Measurements from ENCODE around the gene RGSL1. TPM values are rescaled to one million over a fixed set of nuclear protein-coding genes. Genes with fewer than 3 reads are reported as not detected.

The RGSL1 gene
- polyA plus RNA-seq, 3 donors: not detected

GRCh38 chr1:182485861-182486260 lies 35.9 kb downstream of the RGSL1 start:
- no peaks in the 10 kb centered on the region for H3K79me2 ChIP-seq (ENCODE audit: insufficient read depth, low read length)
- no peak for TF ChIP-seq CTCF (IDR thresholded peaks at IDR 0.05)
- H3K9me3 ChIP-seq (replicated peaks in 1 of 2; ENCODE audit: control insufficient read depth in 1 of 2, insufficient read depth in 1 of 2, low read length in 2 of 2): peaks cover 0 to 4% of the 10 kb centered on the region in 2 donors
- H2AFZ ChIP-seq (ENCODE audit: insufficient read depth, low read depth, low read length, poor library complexity, severe bottlenecking): no peak overlapping the region
- no peaks in the 10 kb centered on the region for H3K36me3 ChIP-seq (replicated peaks in 1 of 2; ENCODE audit: control insufficient read depth in 1 of 2, insufficient read depth in 2 of 2, low read length in 2 of 2)
- Mint-ChIP-seq H3K27ac (no peak overlapping the region), H3K4me3 (no peak overlapping the region), H3K36me3 (no peaks in the 10 kb centered on the region), H3K27me3 (ENCODE audit: low read depth in 3 of 3) (peaks cover 0 to 2% (median 1%) of the 10 kb centered on the region in 3 donors), H3K9me3 (peaks cover 0 to 4% (median 2%) of the 10 kb centered on the region in 7 donors), H3K4me1 (peaks cover 19% of the 10 kb centered on the region)
- H3K9ac ChIP-seq (ENCODE audit: insufficient read depth, low read length, poor library complexity, severe bottlenecking): no peak overlapping the region
- H3K27me3 ChIP-seq (ENCODE audit: control insufficient read depth in 2 of 2, insufficient read depth in 2 of 2, low read length in 2 of 2): no peaks in the 10 kb centered on the region
- intact Hi-C loops (cut with micrococcal nuclease): no loop called here
- no peak overlapping the region for H3K4me2 ChIP-seq (replicated peaks; ENCODE audit: extremely low read depth, low read length, poor library complexity, severe bottlenecking)
- H3K4me1 ChIP-seq (ENCODE audit: control insufficient read depth in 1 of 2, insufficient read depth in 2 of 2, low read length in 2 of 2): peaks cover 14 to 17% of the 10 kb centered on the region in 2 donors
- no peak for DNase-seq
- no CpG with 5 or more reads among the region's 3 CpGs for WGBS (ENCODE audit: insufficient coverage)
- H4K20me1 ChIP-seq (ENCODE audit: insufficient read depth, low read length): no peaks in the 10 kb centered on the region
- H3K27ac ChIP-seq (ENCODE audit: low read depth in 1 of 2, low read length in 2 of 2): no peak overlapping the region
- no peak overlapping the region for H3K4me3 ChIP-seq (replicated peaks in 1 of 3; ENCODE audit: low read depth in 2 of 3, low read length in 3 of 3)

- H4K20me1 ChIP-seq (ENCODE audit: insufficient read depth, low read length): no peaks in the 10 kb centered on the region
- peaks cover 0 to 1% (median 0%) of the 10 kb centered on the region in 3 donors for H3K27me3 Mint-ChIP-seq (ENCODE audit: low read depth in 3 of 3)
- peaks cover 31% of the 10 kb centered on the region for H3K4me1 Mint-ChIP-seq
- no peak for TF ChIP-seq CTCF (IDR thresholded peaks at IDR 0.05)
- no peak overlapping the region for H3K4me3 Mint-ChIP-seq
- H3K4me1 ChIP-seq (ENCODE audit: control insufficient read depth in 1 of 2, insufficient read depth in 2 of 2, low read length in 2 of 2): peaks cover 25 to 31% of the 10 kb centered on the region in 2 donors
- DNase-seq: no peak
- H3K9ac ChIP-seq (ENCODE audit: insufficient read depth, low read length, poor library complexity, severe bottlenecking): no peak overlapping the region
- no peaks in the 10 kb centered on the region for H3K79me2 ChIP-seq (ENCODE audit: insufficient read depth, low read length)
- no peaks in the 10 kb centered on the region for H3K36me3 ChIP-seq (replicated peaks in 1 of 2; ENCODE audit: control insufficient read depth in 1 of 2, insufficient read depth in 2 of 2, low read length in 2 of 2)
- no peak overlapping the region for H3K27ac Mint-ChIP-seq
- no peak overlapping the region for H3K4me3 ChIP-seq (replicated peaks in 1 of 3; ENCODE audit: low read depth in 2 of 3, low read length in 3 of 3)
- H2AFZ ChIP-seq (ENCODE audit: insufficient read depth, low read depth, low read length, poor library complexity, severe bottlenecking): no peak overlapping the region
- no CpG with 5 or more reads among the region's 1 CpG for WGBS (ENCODE audit: insufficient coverage)
- no peaks in the 10 kb centered on the region for H3K36me3 Mint-ChIP-seq
- no peaks in the 10 kb centered on the region for H3K27me3 ChIP-seq (ENCODE audit: control insufficient read depth in 2 of 2, insufficient read depth in 2 of 2, low read length in 2 of 2)
- peaks cover 0 to 5% (median 0%) of the 10 kb centered on the region in 7 donors for H3K9me3 Mint-ChIP-seq
- intact Hi-C loops (cut with micrococcal nuclease): no loop called here
- no peak overlapping the region for H3K27ac ChIP-seq (ENCODE audit: low read depth in 1 of 2, low read length in 2 of 2)
- H3K9me3 ChIP-seq (replicated peaks in 1 of 2; ENCODE audit: control insufficient read depth in 1 of 2, insufficient read depth in 1 of 2, low read length in 2 of 2): no peaks in the 10 kb centered on the region
- no peak overlapping the region for H3K4me2 ChIP-seq (replicated peaks; ENCODE audit: extremely low read depth, low read length, poor library complexity, severe bottlenecking)
Measured at GRCh38 chr1:182488803-182489202, 38.9 kb downstream of the RGSL1 start.

Measured in CD14-positive monocyte (primary cell).